Mesothelial cell of epicardium (in vitro differentiated cells): ENCODE results near the gene MS4A18. TPM values are rescaled to one million over a fixed set of nuclear protein-coding genes. Genes with fewer than 3 reads are reported as not detected.

Experiments
- DNase-seq, 2 experiments: peaks; one replicate each; pipeline ENCODE4 v3.0.0; 2021; ENCODE audit warnings: low spot score in 2 of 2; ENCODE audit not compliant: unreplicated experiment in 2 of 2
- H3K27ac Mint-ChIP-seq: 2 replicates; pipeline ENCODE4 v1.8.0; 2021; ENCODE audit warnings: mixed read lengths
- H3K27me3 Mint-ChIP-seq: 2 replicates; pipeline ENCODE4 v1.8.0; 2021; ENCODE audit warnings: low read depth, mixed read lengths
- H3K36me3 Mint-ChIP-seq: 2 replicates; pipeline ENCODE4 v1.8.0; 2021; ENCODE audit warnings: mixed read lengths
- H3K4me1 Mint-ChIP-seq: 2 replicates; pipeline ENCODE4 v1.8.0; 2021; ENCODE audit warnings: mixed read lengths
- H3K4me3 Mint-ChIP-seq: 2 replicates; pipeline ENCODE4 v1.8.0; 2021; ENCODE audit warnings: mild to moderate bottlenecking, moderate library complexity, mixed read lengths
- H3K9me3 Mint-ChIP-seq: 2 replicates; pipeline ENCODE4 v1.8.0; 2021; ENCODE audit warnings: mixed read lengths
- total RNA-seq: library from RNA; stranded (reverse); gene quantifications from 3 replicates; pipeline ENCODE4 v1.2.1, GENCODE V29; 2021
- TF ChIP-seq, protein P1 (sequence below): fragments of 200-600 bp; sonication (generic); IDR thresholded peaks from one replicate; pipeline ENCODE4 v1.5.0; 2021; ENCODE audit warnings: antibody characterized with exemption; ENCODE audit not compliant: unreplicated experiment

Gene MS4A18
- total RNA-seq, 1 donor from 2014 or later: not detected

- Mint-ChIP-seq H3K27ac (no peak overlapping the region), H3K9me3 (no peaks in the 10 kb centered on the region), H3K4me3 (no peak overlapping the region), H3K36me3 (no peaks in the 10 kb centered on the region), H3K4me1 (no peaks in the 10 kb centered on the region), H3K27me3 (peaks cover 5% of the 10 kb centered on the region)
- DNase-seq: no peak
- TF ChIP-seq, protein P1, sequence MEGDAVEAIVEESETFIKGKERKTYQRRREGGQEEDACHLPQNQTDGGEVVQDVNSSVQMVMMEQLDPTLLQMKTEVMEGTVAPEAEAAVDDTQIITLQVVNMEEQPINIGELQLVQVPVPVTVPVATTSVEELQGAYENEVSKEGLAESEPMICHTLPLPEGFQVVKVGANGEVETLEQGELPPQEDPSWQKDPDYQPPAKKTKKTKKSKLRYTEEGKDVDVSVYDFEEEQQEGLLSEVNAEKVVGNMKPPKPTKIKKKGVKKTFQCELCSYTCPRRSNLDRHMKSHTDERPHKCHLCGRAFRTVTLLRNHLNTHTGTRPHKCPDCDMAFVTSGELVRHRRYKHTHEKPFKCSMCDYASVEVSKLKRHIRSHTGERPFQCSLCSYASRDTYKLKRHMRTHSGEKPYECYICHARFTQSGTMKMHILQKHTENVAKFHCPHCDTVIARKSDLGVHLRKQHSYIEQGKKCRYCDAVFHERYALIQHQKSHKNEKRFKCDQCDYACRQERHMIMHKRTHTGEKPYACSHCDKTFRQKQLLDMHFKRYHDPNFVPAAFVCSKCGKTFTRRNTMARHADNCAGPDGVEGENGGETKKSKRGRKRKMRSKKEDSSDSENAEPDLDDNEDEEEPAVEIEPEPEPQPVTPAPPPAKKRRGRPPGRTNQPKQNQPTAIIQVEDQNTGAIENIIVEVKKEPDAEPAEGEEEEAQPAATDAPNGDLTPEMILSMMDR: no peak
These were observed 42.0 kb downstream of the MS4A18 start for GRCh38 chr11:60766547-60766946.

DNA sequence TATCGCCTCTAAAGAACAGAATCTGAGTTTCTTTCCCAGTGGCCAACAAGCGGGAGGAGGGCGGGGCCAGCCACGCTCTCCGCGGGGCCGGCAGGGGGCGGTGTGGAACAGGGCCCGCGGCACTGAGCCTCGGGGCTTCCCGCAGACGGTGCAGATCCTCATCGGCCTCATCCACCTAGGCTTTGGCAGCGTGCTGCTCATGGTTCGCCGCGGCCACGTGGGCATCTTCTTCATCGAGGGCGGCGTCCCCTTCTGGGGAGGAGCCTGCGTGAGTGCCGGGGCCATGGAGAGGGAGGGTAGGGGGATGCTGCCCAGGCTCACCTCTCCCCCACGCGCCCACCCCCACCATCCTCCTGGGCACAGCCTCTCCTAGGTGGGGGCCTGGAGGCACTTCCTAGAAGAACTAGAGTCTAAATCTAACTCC lies 42.9 kb downstream of the MS4A18 start:
- DNase-seq: no peak
- Mint-ChIP-seq H3K27ac (no peak overlapping the region), H3K27me3 (peaks cover 5% of the 10 kb centered on the region), H3K4me1 (no peaks in the 10 kb centered on the region), H3K36me3 (no peaks in the 10 kb centered on the region), H3K4me3 (no peak overlapping the region), H3K9me3 (no peaks in the 10 kb centered on the region)
- TF ChIP-seq, protein P1: peak; percentile 40

GRCh38 chr11:60768202-60768601 lies 43.7 kb downstream of the MS4A18 start:
- TF ChIP-seq, protein P1: no peak
- no peak overlapping the region for H3K4me3 Mint-ChIP-seq
- H3K27me3 Mint-ChIP-seq: peaks cover 5% of the 10 kb centered on the region
- H3K4me1 Mint-ChIP-seq: peaks cover 4% of the 10 kb centered on the region
- no peak for DNase-seq
- H3K27ac Mint-ChIP-seq: no peak overlapping the region
- H3K9me3 Mint-ChIP-seq: no peaks in the 10 kb centered on the region
- H3K36me3 Mint-ChIP-seq: no peaks in the 10 kb centered on the region

- TF ChIP-seq, protein P1: no peak
- H3K4me3 Mint-ChIP-seq: no peak overlapping the region
- peaks cover 4% of the 10 kb centered on the region for H3K4me1 Mint-ChIP-seq
- no peak overlapping the region for H3K27ac Mint-ChIP-seq
- H3K9me3 Mint-ChIP-seq: no peaks in the 10 kb centered on the region
- no peak for DNase-seq
- peaks cover 5% of the 10 kb centered on the region for H3K27me3 Mint-ChIP-seq
- no peaks in the 10 kb centered on the region for H3K36me3 Mint-ChIP-seq
These were observed 44.8 kb downstream of the MS4A18 start for GRCh38 chr11:60769273-60769672.

DNA sequence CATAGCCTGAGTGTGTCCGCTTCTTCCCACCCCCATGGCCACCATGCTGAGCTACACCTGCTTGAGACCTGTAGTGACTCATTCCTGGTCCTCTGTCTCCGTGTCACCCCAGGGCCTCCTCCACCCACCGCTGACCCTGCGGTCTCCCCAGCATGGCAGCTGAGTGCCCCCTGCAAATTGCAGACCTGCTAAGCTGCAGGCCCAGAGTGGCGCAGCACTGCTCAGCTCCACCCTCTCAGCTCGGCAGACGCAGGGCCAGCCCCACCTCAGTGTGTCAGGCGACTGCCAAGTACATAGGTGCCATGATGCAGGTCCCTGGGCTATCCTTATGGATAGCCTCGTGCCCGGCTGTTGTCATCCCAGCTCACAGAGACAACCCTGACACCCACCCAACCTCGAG lies 45.3 kb downstream of the MS4A18 start:
- H3K4me1 Mint-ChIP-seq: peaks cover 10% of the 10 kb centered on the region
- no peak overlapping the region for H3K4me3 Mint-ChIP-seq
- TF ChIP-seq, protein P1: no peak
- H3K36me3 Mint-ChIP-seq: no peaks in the 10 kb centered on the region
- H3K27me3 Mint-ChIP-seq: peaks cover 5% of the 10 kb centered on the region
- no peaks in the 10 kb centered on the region for H3K9me3 Mint-ChIP-seq
- DNase-seq: no peak
- no peak overlapping the region for H3K27ac Mint-ChIP-seq

GRCh38 chr11:60771146-60771545 lies 46.6 kb downstream of the MS4A18 start:
- Mint-ChIP-seq H3K27me3 (peaks cover 6% of the 10 kb centered on the region), H3K4me3 (no peak overlapping the region), H3K36me3 (no peaks in the 10 kb centered on the region), H3K9me3 (no peaks in the 10 kb centered on the region), H3K27ac (no peak overlapping the region), H3K4me1 (peaks cover 17% of the 10 kb centered on the region)
- no peak for DNase-seq
- TF ChIP-seq, protein P1: no peak
